ENCODE measurements around the gene PCBP2.

- TF ChIP-seq GATA2 (IDR thresholded peaks at IDR 0.05; ENCODE audit: low read depth, low read length) (no peak), GATA3 (IDR thresholded peaks at IDR 0.05; ENCODE audit: low read depth, low read length) (no peak)
These were observed 54.5 kb downstream of the PCBP2 start for GRCh38 chr12:53506450-53506785.
